CD4-positive, CD25-positive, alpha-beta regulatory T cell (primary cell): ENCODE results near the gene GJB2. TPM values are rescaled to one million over a fixed set of nuclear protein-coding genes. Genes with fewer than 3 reads are reported as not detected.

Experiments
- ATAC-seq, 2 donors: fragments of 150-1000 bp; cut with Tn5 transposase; one replicate each; pipeline ENCODE4 v1.10.0; 2021; ENCODE audit warnings: low read depth in 2 of 2, moderate number of reproducible peaks in 2 of 2, moderate library complexity in 1 of 2
- DNase-seq, 3 donors: peaks; one replicate each; pipeline versions ENCODE4 v3.0.0 to v3.0.0-alpha.2; 2012 to 2022; ENCODE audit warnings: mixed read lengths in 1 of 3
- H3K27ac ChIP-seq: one replicate; pipeline ENCODE4 v1.7.0; 2013; ENCODE audit warnings: mild to moderate bottlenecking, low read length; ENCODE audit not compliant: insufficient read depth, poor library complexity, severe bottlenecking
- H3K27me3 ChIP-seq: one replicate; pipeline ENCODE4 v1.7.0; 2013; ENCODE audit warnings: low read length; ENCODE audit not compliant: control insufficient read depth, insufficient read depth
- H3K36me3 ChIP-seq: one replicate; pipeline ENCODE4 v1.7.0; 2013; ENCODE audit warnings: mild to moderate bottlenecking, low read length, moderate library complexity; ENCODE audit not compliant: control insufficient read depth, insufficient read depth
- H3K4me1 ChIP-seq: 2 replicates; pipeline ENCODE4 v1.7.0; 2013; ENCODE audit warnings: mild to moderate bottlenecking, low read length; ENCODE audit not compliant: insufficient read depth, control insufficient read depth, poor library complexity, severe bottlenecking
- H3K4me3 ChIP-seq: one replicate; pipeline ENCODE4 v1.7.0; 2013; ENCODE audit warnings: low read depth, mild to moderate bottlenecking, low read length, moderate library complexity
- H3K9me3 ChIP-seq, 2 experiments: 1 replicate in 1 of 2; 2 replicates in 1 of 2; pipeline ENCODE4 v1.7.0; 2013; ENCODE audit warnings: low read length in 2 of 2, mild to moderate bottlenecking in 1 of 2, moderate library complexity in 1 of 2; ENCODE audit not compliant: control insufficient read depth in 2 of 2
- H3K27ac Mint-ChIP-seq, 3 donors: one replicate each; pipeline ENCODE4 v1.8.0; 2020 to 2022; ENCODE audit warnings: mild to moderate bottlenecking in 3 of 3, mixed read lengths in 3 of 3, moderate library complexity in 2 of 3
- H3K27me3 Mint-ChIP-seq: one replicate; pipeline ENCODE4 v1.8.0; 2022; ENCODE audit warnings: mild to moderate bottlenecking, mixed read lengths
- H3K36me3 Mint-ChIP-seq: one replicate; pipeline ENCODE4 v1.8.0; 2020; ENCODE audit warnings: mixed read lengths
- H3K4me1 Mint-ChIP-seq, 4 donors: one replicate each; pipeline ENCODE4 v1.8.0; 2020 to 2022; ENCODE audit warnings: mixed read lengths in 4 of 4, mild to moderate bottlenecking in 1 of 4
- H3K4me3 Mint-ChIP-seq, 4 donors: one replicate each; pipeline ENCODE4 v1.8.0; 2020 to 2022; ENCODE audit warnings: mild to moderate bottlenecking in 4 of 4, mixed read lengths in 4 of 4, moderate library complexity in 3 of 4
- H3K9me3 Mint-ChIP-seq, 7 donors: one replicate each; pipeline ENCODE4 v1.8.0; 2020 to 2022; ENCODE audit warnings: mixed read lengths in 7 of 7, mild to moderate bottlenecking in 3 of 7, moderate library complexity in 2 of 7
- polyA plus RNA-seq, 4 donors: library from polyadenylated mRNA; unstranded; fragments of 300-500 nt; fragmentation: Illumina TruSeq; gene quantifications; one replicate each; pipeline ENCODE4 v1.2.3, GENCODE V29; 2021
- total RNA-seq: library from RNA; stranded (reverse); gene quantifications from one replicate; pipeline ENCODE4 v1.2.3, GENCODE V29; 2022

Gene GJB2
- total and polyA plus RNA-seq, 5 donors from 2014 or later, result not detected

- Histone ChIP-seq H3K27ac (no peak overlapping the region), H3K36me3 (no peaks in the 10 kb centered on the region), H3K27me3 (peaks cover 11% of the 10 kb centered on the region), H3K9me3 (no peaks in the 10 kb centered on the region), H3K4me1 (no peaks in the 10 kb centered on the region), H3K4me3 (no peak overlapping the region)
- H3K4me3 Mint-ChIP-seq, result no peak overlapping the region
- ATAC-seq, result no peak
- peaks cover 57% of the 10 kb centered on the region for H3K27me3 Mint-ChIP-seq
- no peaks in the 10 kb centered on the region for H3K4me1 Mint-ChIP-seq
- DNase-seq, result no peak
- no peaks in the 10 kb centered on the region for H3K36me3 Mint-ChIP-seq
- no peak overlapping the region for H3K27ac Mint-ChIP-seq
- peaks cover 0 to 1% (median 0%) of the 10 kb centered on the region in 7 donors for H3K9me3 Mint-ChIP-seq
Observed at GRCh38 chr13:20150561-20150960, 42.2 kb downstream of the GJB2 start.

DNA sequence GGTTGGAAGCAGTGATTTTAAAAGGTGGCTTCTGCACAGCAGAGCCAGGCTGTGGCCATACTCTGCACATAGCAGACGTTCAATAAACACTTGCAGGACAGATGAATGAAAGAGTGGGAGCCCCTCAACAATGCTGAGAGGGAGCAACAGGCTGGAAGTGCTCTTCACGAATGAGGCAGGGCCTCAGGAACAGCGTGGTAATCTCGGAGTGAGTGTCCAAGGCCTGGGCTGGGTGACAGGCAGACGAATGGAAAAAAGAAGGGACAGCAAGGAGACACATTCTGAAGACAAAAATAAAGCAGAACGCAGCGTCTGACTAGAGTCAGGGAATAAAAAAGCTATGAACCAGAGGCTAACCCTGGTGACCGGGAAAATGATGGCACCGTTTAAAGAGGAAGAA lies 43.0 kb downstream of the GJB2 start:
- H3K4me3 ChIP-seq, result no peak overlapping the region
- no peaks in the 10 kb centered on the region for H3K4me1 ChIP-seq
- H3K4me1 Mint-ChIP-seq, result no peaks in the 10 kb centered on the region
- peaks cover 11% of the 10 kb centered on the region for H3K27me3 ChIP-seq
- H3K4me3 Mint-ChIP-seq, result no peak overlapping the region
- no peaks in the 10 kb centered on the region for H3K36me3 Mint-ChIP-seq
- no peak overlapping the region for H3K27ac ChIP-seq
- H3K27ac Mint-ChIP-seq, result peak overlapping the region in 1 of 3 donors; percentile 46
- no peak for ATAC-seq
- H3K9me3 ChIP-seq, result no peaks in the 10 kb centered on the region
- peaks cover 58% of the 10 kb centered on the region for H3K27me3 Mint-ChIP-seq
- peaks cover 0 to 4% (median 0%) of the 10 kb centered on the region in 7 donors for H3K9me3 Mint-ChIP-seq
- no peak for DNase-seq
- no peaks in the 10 kb centered on the region for H3K36me3 ChIP-seq

DNA sequence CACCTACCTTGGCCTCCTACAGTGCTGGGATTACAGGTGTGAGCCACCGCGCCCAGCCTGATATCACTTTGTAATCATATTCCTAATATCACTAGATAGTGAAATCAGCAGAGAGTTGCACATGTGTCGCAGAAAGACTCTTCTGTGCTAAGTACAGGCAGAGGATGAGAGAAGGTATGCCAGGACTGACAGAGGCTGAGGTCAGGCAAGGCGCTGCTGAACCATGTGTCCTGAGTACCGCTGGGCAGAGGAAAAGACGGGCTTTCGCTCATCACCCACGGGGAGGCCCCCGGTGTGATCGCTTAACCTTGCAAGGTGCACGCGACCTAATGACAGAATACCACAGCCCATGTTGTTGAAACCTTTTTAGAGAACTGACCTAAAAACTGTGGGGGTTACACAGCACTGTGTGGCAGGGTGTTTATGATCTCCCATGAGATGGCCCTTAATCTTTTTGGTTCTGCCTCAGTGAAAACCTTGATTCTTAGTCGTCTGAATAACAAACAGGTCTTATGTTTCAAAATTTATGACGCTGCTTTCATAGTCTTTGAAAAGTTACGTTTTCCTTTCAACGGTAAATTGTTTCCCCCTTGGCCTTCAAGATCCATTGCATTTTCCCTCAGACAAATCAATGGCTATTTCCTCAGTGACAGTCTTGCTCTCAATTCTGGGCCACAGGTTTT lies 44.1 kb downstream of the GJB2 start:
- Mint-ChIP-seq H3K36me3 (no peaks in the 10 kb centered on the region), H3K9me3 (peaks cover 0 to 4% (median 0%) of the 10 kb centered on the region in 7 donors), H3K27ac (no peak overlapping the region), H3K27me3 (peaks cover 59% of the 10 kb centered on the region), H3K4me1 (peaks cover 0 to 3% (median 0%) of the 10 kb centered on the region in 4 donors), H3K4me3 (no peak overlapping the region)
- Histone ChIP-seq H3K27ac (no peak overlapping the region), H3K27me3 (peaks cover 9% of the 10 kb centered on the region), H3K9me3 (no peaks in the 10 kb centered on the region), H3K4me3 (no peak overlapping the region), H3K4me1 (no peaks in the 10 kb centered on the region), H3K36me3 (no peaks in the 10 kb centered on the region)
- ATAC-seq, result no peak
- no peak for DNase-seq

GRCh38 chr13:20146381-20146780 lies 46.4 kb downstream of the GJB2 start:
- Histone ChIP-seq H3K4me3 (no peak overlapping the region), H3K27ac (no peak overlapping the region), H3K4me1 (no peaks in the 10 kb centered on the region), H3K36me3 (no peaks in the 10 kb centered on the region), H3K27me3 (peaks cover 13% of the 10 kb centered on the region), H3K9me3 (no peaks in the 10 kb centered on the region)
- Mint-ChIP-seq H3K27me3 (peaks cover 54% of the 10 kb centered on the region), H3K36me3 (no peaks in the 10 kb centered on the region), H3K9me3 (peaks cover 0 to 3% (median 0%) of the 10 kb centered on the region in 7 donors), H3K4me3 (no peak overlapping the region), H3K27ac (no peak overlapping the region), H3K4me1 (peaks cover 0 to 6% (median 2%) of the 10 kb centered on the region in 4 donors)
- no peak for DNase-seq
- no peak for ATAC-seq

- Histone ChIP-seq H3K27ac (no peak overlapping the region), H3K9me3 (no peaks in the 10 kb centered on the region), H3K27me3 (peaks cover 17% of the 10 kb centered on the region), H3K4me3 (no peak overlapping the region), H3K4me1 (no peaks in the 10 kb centered on the region), H3K36me3 (no peaks in the 10 kb centered on the region)
- Mint-ChIP-seq H3K27me3 (peaks cover 58% of the 10 kb centered on the region), H3K9me3 (peaks cover 0 to 2% (median 0%) of the 10 kb centered on the region in 7 donors), H3K4me1 (peaks cover 0 to 6% (median 2%) of the 10 kb centered on the region in 4 donors), H3K36me3 (no peaks in the 10 kb centered on the region), H3K27ac (no peak overlapping the region), H3K4me3 (no peak overlapping the region)
- DNase-seq (no peak), ATAC-seq (no peak)
Observed at GRCh38 chr13:20145521-20145920, 47.2 kb downstream of the GJB2 start.

- Mint-ChIP-seq H3K4me3 (no peak overlapping the region), H3K36me3 (no peaks in the 10 kb centered on the region), H3K9me3 (peaks cover 0 to 2% (median 0%) of the 10 kb centered on the region in 7 donors), H3K27ac (no peak overlapping the region), H3K4me1 (peaks cover 0 to 6% (median 2%) of the 10 kb centered on the region in 4 donors), H3K27me3 (peaks cover 69% of the 10 kb centered on the region)
- Histone ChIP-seq H3K4me1 (no peaks in the 10 kb centered on the region), H3K36me3 (no peaks in the 10 kb centered on the region), H3K4me3 (no peak overlapping the region), H3K27ac (no peak overlapping the region), H3K9me3 (no peaks in the 10 kb centered on the region), H3K27me3 (peaks cover 21% of the 10 kb centered on the region)
- ATAC-seq (no peak), DNase-seq (no peak)
Observed at GRCh38 chr13:20144141-20144850, 48.4 kb downstream of the GJB2 start.

- Mint-ChIP-seq H3K4me3 (peak overlapping the region in 1 of 4 donors; percentile 45), H3K27ac (no peak overlapping the region), H3K4me1 (peaks cover 0 to 6% (median 2%) of the 10 kb centered on the region in 4 donors), H3K9me3 (peaks cover 0 to 2% (median 0%) of the 10 kb centered on the region in 7 donors), H3K36me3 (no peaks in the 10 kb centered on the region), H3K27me3 (peaks cover 79% of the 10 kb centered on the region)
- no peaks in the 10 kb centered on the region for H3K9me3 ChIP-seq
- H3K4me1 ChIP-seq, result no peaks in the 10 kb centered on the region
- DNase-seq (no peak), ATAC-seq (no peak)
- no peaks in the 10 kb centered on the region for H3K36me3 ChIP-seq
- no peak overlapping the region for H3K27ac ChIP-seq
- H3K27me3 ChIP-seq, result peaks cover 29% of the 10 kb centered on the region
- no peak overlapping the region for H3K4me3 ChIP-seq
Observed at GRCh38 chr13:20142927-20143480, 49.7 kb downstream of the GJB2 start.
